Measurements from ENCODE around the gene ERC1.

DNA sequence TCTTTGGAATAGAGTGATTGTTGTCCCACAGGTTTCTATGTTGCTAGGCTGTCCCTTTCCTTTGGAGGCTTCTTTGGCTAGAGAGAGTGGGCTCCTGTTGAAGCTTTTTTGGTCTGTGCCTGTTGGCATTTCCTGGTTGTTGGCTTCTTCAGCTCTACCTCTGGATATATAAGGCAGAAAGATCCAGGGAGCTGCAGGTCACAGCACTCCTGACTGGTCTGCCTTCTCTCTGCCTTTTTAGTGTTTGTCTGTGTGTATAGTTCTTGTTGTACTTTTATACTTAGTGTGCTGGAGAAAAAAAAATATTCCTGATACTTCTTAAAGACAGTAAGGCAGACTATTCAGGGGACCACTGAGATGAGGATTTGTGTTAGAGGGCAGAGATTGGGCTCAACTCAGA is 400.7 kb downstream of the ERC1 start:
- TF ChIP-seq POLR2A (IDR thresholded peaks at IDR 0.05; ENCODE audit: low read length) = no peak
- TF ChIP-seq GATA1 (IDR thresholded peaks at IDR 0.05; ENCODE audit: low read depth, low read length) = no peak
